ENCODE data around the gene FCER2. TPM values are rescaled to one million over a fixed set of nuclear protein-coding genes. Genes with fewer than 3 reads are reported as not detected.

Gene FCER2
- total RNA-seq, 4 donors from 2014 or later, result 0.28 TPM; not detected in 3

DNA sequence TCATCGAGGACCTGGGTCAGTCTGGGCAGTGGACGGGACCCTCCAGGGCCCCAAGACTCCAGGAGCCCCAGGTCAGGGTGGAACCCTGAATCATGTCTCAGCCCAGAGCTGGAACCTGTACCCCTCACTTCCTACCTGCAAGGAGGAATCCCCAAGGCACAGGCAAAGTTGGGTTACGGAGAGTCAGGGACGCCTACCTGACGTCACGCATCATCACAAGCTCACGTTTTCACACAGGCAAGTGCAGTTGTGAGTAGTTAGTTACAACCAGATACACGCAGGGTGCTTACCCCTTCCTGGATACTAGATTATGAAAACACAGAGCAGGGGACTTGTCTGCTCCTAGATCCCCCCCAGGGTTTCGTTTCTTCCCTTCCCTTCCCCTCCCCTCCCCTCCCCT lies 31.1 kb downstream of the FCER2 start:
- Histone ChIP-seq H3K9me3 (no peaks in the 10 kb centered on the region), H3K4me1 (no peaks in the 10 kb centered on the region), H3K36me3 (no peaks in the 10 kb centered on the region), H3K27me3 (no peaks in the 10 kb centered on the region), H3K27ac (no peak overlapping the region), H3K4me3 (no peak overlapping the region)
- intact Hi-C loops (cut with DNase I; ENCODE audit: low total_unique reads), result no loop called here
- no peak for DNase-seq
- no peak for TF ChIP-seq POLR2A (IDR thresholded peaks at IDR 0.05)
- TF ChIP-seq, protein P1, sequence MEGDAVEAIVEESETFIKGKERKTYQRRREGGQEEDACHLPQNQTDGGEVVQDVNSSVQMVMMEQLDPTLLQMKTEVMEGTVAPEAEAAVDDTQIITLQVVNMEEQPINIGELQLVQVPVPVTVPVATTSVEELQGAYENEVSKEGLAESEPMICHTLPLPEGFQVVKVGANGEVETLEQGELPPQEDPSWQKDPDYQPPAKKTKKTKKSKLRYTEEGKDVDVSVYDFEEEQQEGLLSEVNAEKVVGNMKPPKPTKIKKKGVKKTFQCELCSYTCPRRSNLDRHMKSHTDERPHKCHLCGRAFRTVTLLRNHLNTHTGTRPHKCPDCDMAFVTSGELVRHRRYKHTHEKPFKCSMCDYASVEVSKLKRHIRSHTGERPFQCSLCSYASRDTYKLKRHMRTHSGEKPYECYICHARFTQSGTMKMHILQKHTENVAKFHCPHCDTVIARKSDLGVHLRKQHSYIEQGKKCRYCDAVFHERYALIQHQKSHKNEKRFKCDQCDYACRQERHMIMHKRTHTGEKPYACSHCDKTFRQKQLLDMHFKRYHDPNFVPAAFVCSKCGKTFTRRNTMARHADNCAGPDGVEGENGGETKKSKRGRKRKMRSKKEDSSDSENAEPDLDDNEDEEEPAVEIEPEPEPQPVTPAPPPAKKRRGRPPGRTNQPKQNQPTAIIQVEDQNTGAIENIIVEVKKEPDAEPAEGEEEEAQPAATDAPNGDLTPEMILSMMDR (IDR thresholded peaks at IDR 0.05), result no peak

DNA sequence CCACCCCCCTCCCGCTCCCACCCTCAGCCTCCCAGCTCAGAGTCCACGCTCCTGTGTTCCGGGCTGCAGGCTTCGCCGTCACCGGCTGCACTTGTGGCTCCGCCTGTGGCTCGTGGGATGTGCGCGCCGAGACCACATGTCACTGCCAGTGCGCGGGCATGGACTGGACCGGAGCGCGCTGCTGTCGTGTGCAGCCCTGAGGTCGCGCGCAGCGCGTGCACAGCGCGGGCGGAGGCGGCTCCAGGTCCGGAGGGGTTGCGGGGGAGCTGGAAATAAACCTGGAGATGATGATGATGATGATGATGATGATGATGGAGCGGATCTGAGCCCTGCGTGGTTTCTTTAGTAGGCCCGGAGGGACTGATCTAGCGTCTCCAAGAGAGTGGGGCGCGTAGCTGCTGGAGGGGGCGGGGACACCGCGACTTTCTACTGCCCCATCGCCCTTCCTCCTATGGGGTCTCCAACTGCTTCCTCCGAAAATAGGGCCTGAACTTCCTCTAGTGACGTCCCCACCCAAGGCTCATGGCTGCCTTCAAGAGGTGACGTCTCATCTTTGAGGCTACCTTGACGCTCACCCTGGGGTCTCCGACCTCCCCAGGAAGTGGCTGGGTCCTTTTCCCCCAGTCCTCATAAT lies 31.7 kb downstream of the FCER2 start:
- no peaks in the 10 kb centered on the region for H3K9me3 ChIP-seq
- no peak overlapping the region for H3K4me3 ChIP-seq
- H3K4me1 ChIP-seq, result no peaks in the 10 kb centered on the region
- TF ChIP-seq POLR2A (IDR thresholded peaks at IDR 0.05), result no peak
- TF ChIP-seq, protein P1 (IDR thresholded peaks at IDR 0.05), result no peak
- intact Hi-C loops (cut with DNase I; ENCODE audit: low total_unique reads), result no loop called here
- no peak for DNase-seq
- no peaks in the 10 kb centered on the region for H3K27me3 ChIP-seq
- no peak overlapping the region for H3K27ac ChIP-seq
- no peaks in the 10 kb centered on the region for H3K36me3 ChIP-seq

DNA sequence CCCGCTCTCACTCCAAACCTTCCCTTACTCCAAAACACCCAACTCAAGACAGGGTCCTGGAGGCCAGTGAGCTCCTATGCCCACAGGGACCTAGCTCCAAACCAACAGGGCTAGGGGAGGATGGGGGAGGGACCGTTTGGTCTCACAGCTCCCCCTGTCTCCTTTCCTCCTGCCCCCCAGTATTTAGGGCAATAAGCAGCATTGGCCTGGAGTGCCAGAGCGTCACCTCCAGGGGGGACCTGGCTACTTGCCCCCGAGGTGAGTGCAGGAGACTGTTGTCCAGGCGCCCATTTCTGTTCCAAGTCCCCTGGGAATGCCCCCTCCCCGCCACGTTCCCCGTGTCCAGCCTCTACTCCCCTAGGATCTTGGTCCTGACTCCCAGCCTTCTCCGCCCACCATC lies 32.3 kb downstream of the FCER2 start:
- Histone ChIP-seq H3K36me3 (no peaks in the 10 kb centered on the region), H3K27me3 (no peaks in the 10 kb centered on the region), H3K27ac (no peak overlapping the region), H3K9me3 (no peaks in the 10 kb centered on the region), H3K4me1 (no peaks in the 10 kb centered on the region), H3K4me3 (no peak overlapping the region)
- TF ChIP-seq, protein P1 (IDR thresholded peaks at IDR 0.05), result no peak
- no peak for TF ChIP-seq POLR2A (IDR thresholded peaks at IDR 0.05)
- DNase-seq, result no peak
- intact Hi-C loops (cut with DNase I; ENCODE audit: low total_unique reads), result no loop called here

DNA sequence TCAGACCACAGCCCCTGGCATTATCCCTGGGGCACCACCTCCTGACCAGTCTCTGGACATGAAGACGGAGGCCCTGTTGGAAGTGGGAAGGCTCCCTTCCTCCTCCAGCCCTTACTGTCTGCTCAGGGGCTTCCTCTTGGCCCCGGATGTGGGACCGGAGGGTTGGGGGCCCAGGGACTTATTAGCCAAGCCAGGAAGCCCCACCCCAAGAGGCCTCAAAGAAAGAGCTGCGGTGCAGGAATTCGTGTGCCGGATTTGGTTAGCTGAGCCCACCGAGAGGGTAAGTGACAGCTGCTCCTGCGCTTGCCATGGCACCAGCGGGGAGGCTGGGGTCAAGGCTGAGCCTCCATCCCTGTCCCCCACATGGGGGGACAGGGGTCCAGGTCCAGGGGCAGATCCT lies 33.1 kb downstream of the FCER2 start, which contains the start of gene RETN:
Gene RETN, plus strand, starts transcription at position 208 of the 400 bp plus-strand sequence. CDS start 278 bp downstream, outside the sequence.
- H3K27ac ChIP-seq, result no peak within 1 kb of the TSS
- no peak within 1 kb of the TSS for H3K4me3 ChIP-seq
- intact Hi-C loops (cut with DNase I; ENCODE audit: low total_unique reads), result no loop called here
- H3K27me3 ChIP-seq, result no peaks in the 10 kb centered on the region
- TF ChIP-seq, protein P1 (IDR thresholded peaks at IDR 0.05), result no peak
- TF ChIP-seq POLR2A (IDR thresholded peaks at IDR 0.05), result no peak
- H3K36me3 ChIP-seq, result no peaks in the 10 kb centered on the region
- H3K4me1 ChIP-seq, result no peaks in the 10 kb centered on the region
- H3K9me3 ChIP-seq, result no peaks in the 10 kb centered on the region
- no peak for DNase-seq

DNA sequence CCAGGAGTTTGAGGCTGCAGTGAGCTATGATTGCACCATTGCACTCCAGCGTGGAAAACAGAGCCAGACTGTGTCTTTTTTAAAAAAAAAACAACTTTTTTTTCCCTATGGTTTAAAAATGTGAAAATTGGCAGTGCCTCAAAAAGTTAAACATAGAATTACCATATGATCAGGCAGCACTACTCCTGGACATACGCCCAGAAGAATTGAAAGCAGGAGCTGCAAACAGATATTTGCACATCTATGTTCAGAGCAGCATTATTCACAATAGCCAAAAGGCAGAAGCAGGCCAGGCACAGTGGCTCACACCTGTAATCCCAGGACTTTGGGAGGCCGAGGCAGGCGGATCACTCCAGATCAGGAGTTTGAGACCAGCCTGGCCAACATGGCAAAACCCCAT lies 36.9 kb downstream of the FCER2 start:
- no peak for DNase-seq
- Histone ChIP-seq H3K27me3 (no peaks in the 10 kb centered on the region), H3K36me3 (no peaks in the 10 kb centered on the region), H3K27ac (no peak overlapping the region), H3K4me3 (no peak overlapping the region), H3K4me1 (no peaks in the 10 kb centered on the region), H3K9me3 (no peaks in the 10 kb centered on the region)
- intact Hi-C loops (cut with DNase I; ENCODE audit: low total_unique reads), result no loop called here
- TF ChIP-seq, protein P1 (IDR thresholded peaks at IDR 0.05), result no peak
- TF ChIP-seq POLR2A (IDR thresholded peaks at IDR 0.05), result no peak
